ENCODE data around the gene LRRC71. TPM values are rescaled to one million over a fixed set of nuclear protein-coding genes. Genes with fewer than 3 reads are reported as not detected.

The LRRC71 gene
- total and polyA plus RNA-seq, 2 experiments from 2014 or later, result 0.24 TPM; not detected in 1

DNA sequence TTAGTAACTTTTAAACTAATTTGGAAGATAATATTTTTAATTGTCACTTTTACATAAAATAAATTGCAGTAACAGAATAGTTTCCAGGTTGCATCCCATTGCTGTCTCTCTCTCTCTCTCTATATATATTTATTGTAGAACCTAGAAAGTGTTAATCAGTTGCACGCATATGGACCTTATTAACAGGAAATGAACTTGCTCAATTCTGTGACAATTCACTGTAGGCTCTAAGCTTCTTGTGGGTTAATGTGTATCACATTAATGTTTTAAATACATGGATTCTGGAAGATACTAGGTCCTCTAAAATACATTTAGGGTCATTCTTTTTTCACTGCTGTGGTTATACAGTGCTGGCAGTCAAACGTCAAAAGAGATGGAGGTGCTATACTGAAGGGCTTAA lies 33.1 kb downstream of the LRRC71 start (continued):
- TF ChIP-seq REST (IDR thresholded peaks at IDR 0.05; ENCODE audit: unreplicated experiment) (no peak), EZH2 (IDR thresholded peaks at IDR 0.05; ENCODE audit: low read depth, unreplicated experiment) (no peak), CREB1 (CRISPR knock-in tag; IDR thresholded peaks at IDR 0.05; ENCODE audit: low read depth) (no peak), ZNF114 (CRISPR knock-in tag; IDR thresholded peaks at IDR 0.05) (no peak), EZH2phosphoT487 (IDR thresholded peaks at IDR 0.05; ENCODE audit: unreplicated experiment) (no peak), ZNF462 (CRISPR knock-in tag; IDR thresholded peaks at IDR 0.05) (no peak)

DNA sequence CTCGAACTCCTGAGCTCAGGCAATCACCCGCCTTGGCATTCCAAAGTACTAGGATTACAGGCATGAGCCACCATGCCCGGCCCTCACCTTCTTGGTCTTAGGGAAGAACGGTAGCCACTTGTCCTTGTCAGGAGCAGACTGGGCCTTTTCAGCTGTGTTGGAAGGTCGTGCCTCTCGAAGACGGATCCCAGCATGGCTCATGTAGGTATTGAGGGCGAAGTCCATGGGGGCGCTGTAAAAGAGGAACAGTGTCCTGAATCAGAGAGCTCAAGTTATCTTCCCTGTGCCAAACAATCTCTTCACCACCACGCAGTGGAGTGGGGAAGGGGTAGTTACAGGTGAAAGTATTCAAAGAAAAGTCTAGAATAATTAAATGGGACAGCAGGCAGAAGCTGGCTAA lies 35.9 kb downstream of the LRRC71 start:
- Histone ChIP-seq H3K9me2 (ENCODE audit: insufficient read depth) (no peaks in the 10 kb centered on the region), H3K27me3 (ENCODE audit: insufficient read depth) (no peaks in the 10 kb centered on the region), H4K20me1 (replicated peaks; ENCODE audit: insufficient read depth) (no peaks in the 10 kb centered on the region; the same call in 1 of the 2 replicates), H3F3A (replicated peaks; ENCODE audit: low read depth) (no peaks in the 10 kb centered on the region), H2AFZ (no peak overlapping the region), H3K36me3 (ENCODE audit: insufficient read depth) (peaks cover 4% of the 10 kb centered on the region), H3K27ac (ENCODE audit: low read depth) (no peak overlapping the region), H3K4me3 (no peak overlapping the region), H3K4me2 (no peak overlapping the region), H3K79me2 (replicated peaks; ENCODE audit: insufficient read depth) (no peaks in the 10 kb centered on the region), H3K4me1 (ENCODE audit: insufficient read depth) (no peaks in the 10 kb centered on the region)
- ATAC-seq, result no peak
- Mint-ChIP-seq H3K27ac (no peak overlapping the region), H3K9me3 (no peaks in the 10 kb centered on the region), H3K4me3 (no peak overlapping the region), H3K36me3 (ENCODE audit: low read depth) (peaks cover 58% of the 10 kb centered on the region), H3K27me3 (ENCODE audit: insufficient read depth, low read depth, poor library complexity) (peaks cover 7% of the 10 kb centered on the region), H3K4me1 (no peaks in the 10 kb centered on the region)
- no peak for DNase-seq (ENCODE audit: low spot score)
- no peak for TF ChIP-seq POLR2AphosphoS5 (IDR thresholded peaks at IDR 0.05; ENCODE audit: low read depth)
- no peak for TF ChIP-seq REST (IDR thresholded peaks at IDR 0.05; ENCODE audit: unreplicated experiment)
- TF ChIP-seq, protein P1, sequence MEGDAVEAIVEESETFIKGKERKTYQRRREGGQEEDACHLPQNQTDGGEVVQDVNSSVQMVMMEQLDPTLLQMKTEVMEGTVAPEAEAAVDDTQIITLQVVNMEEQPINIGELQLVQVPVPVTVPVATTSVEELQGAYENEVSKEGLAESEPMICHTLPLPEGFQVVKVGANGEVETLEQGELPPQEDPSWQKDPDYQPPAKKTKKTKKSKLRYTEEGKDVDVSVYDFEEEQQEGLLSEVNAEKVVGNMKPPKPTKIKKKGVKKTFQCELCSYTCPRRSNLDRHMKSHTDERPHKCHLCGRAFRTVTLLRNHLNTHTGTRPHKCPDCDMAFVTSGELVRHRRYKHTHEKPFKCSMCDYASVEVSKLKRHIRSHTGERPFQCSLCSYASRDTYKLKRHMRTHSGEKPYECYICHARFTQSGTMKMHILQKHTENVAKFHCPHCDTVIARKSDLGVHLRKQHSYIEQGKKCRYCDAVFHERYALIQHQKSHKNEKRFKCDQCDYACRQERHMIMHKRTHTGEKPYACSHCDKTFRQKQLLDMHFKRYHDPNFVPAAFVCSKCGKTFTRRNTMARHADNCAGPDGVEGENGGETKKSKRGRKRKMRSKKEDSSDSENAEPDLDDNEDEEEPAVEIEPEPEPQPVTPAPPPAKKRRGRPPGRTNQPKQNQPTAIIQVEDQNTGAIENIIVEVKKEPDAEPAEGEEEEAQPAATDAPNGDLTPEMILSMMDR (conservative IDR thresholded peaks at IDR 0.05; ENCODE audit: low read depth in 2 of 2), result no peak

All from GM23338 (cell line).